IPS-18a (cell line): ENCODE data around the gene LETM1.
A peak's percentile ranks its signal among the peaks of the same experiment; 100 is the strongest.

ENCODE experiments used
- H3K27ac ChIP-seq: one replicate; pipeline ENCODE4 v1.5.1; 2013; ENCODE audit warnings: low read length
- H3K27me3 ChIP-seq: one replicate; pipeline ENCODE4 v1.6.1; 2013; ENCODE audit warnings: mild to moderate bottlenecking, low read length; ENCODE audit not compliant: control insufficient read depth, insufficient read depth
- H3K36me3 ChIP-seq: one replicate; pipeline ENCODE4 v1.6.1; 2013; ENCODE audit warnings: low read depth, low read length; ENCODE audit not compliant: control insufficient read depth
- H3K4me1 ChIP-seq: one replicate; pipeline ENCODE4 v1.6.1; 2013; ENCODE audit warnings: low read depth, low read length; ENCODE audit not compliant: control insufficient read depth
- H3K4me3 ChIP-seq: one replicate; pipeline ENCODE4 v1.5.1; 2013; ENCODE audit warnings: low read length
- H3K9ac ChIP-seq: one replicate; pipeline ENCODE4 v1.6.1; 2013; ENCODE audit warnings: mild to moderate bottlenecking, low read length, moderate library complexity
- H3K9me3 ChIP-seq: one replicate; pipeline ENCODE4 v1.6.1; 2013; ENCODE audit warnings: low read depth, low read length; ENCODE audit not compliant: control insufficient read depth

The LETM1 gene

DNA sequence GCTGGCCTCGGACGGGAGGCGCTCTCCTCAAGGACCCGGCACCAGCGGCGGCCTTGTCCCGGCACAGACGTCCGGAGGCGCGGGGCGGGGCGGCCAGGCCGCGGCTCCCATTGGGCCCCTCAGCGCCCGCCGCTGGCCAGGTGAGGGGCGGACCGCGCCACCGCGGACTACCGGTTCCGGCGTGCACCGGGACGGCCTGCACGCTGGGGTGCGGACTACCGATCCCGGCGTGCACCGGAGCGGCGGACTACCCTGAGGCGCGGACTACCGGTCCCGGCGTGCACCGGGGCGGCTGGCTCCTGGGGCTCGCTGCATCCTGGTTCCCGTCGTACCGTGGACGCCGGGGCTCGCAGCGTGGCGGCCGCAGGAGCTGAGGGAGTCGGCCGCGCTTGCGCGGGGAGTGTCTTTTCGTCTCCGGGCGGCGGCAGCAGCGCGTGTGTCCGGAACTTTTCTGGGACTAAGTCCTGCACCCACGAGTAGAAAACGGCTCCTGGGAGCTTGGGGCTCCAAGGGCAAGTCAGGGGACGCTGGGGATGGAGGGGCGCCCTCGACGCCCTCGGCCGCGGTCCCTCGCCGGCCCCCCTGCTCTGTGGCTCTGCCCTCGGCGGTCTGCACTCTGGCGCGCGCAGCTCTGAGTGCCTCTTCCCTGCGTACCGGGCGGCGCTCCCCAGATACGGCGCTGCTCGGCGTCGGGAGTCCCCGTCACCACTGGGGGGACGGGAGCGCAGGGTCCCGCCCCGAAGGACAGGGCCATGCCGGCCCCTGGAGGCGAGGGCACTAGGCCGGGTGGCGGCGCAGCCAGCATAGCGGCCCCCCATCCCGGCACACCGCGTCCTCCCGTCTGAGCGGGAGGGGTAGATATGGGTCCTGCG lies at the start of gene LETM1:
Gene LETM1, minus strand, starts transcription at position 86 of the 872 bp plus-strand sequence. CDS start 206 bp downstream, outside the sequence.
- no peaks in the 10 kb centered on the region for H3K36me3 ChIP-seq
- H3K4me3 ChIP-seq: peak within 1 kb of the TSS; percentile 81
- peak within 1 kb of the TSS; percentile 63 for H3K9ac ChIP-seq
- peaks cover 48% of the 10 kb centered on the region for H3K27me3 ChIP-seq
- H3K9me3 ChIP-seq: no peaks in the 10 kb centered on the region
- no peak within 1 kb of the TSS for H3K27ac ChIP-seq
- H3K4me1 ChIP-seq: no peaks in the 10 kb centered on the region

DNA sequence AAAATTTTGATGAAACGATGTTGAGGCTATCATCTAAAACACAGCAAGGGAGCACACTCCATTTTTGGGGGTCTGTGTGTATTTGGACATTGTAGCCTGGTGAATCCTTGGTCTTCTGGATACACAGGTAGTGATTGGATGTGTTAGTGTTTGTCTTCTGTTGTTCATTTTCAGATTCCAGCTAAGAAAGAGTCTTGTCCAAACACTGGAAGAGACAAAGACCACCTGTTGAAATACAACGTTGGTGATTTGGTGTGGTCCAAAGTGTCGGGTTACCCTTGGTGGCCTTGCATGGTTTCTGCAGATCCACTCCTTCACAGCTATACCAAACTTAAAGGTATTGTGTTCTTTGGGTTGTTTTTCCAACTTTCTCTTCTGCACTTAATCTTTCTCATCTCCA lies 48.1 kb upstream of the LETM1 start:
- Histone ChIP-seq H3K4me1 (peaks cover 4% of the 10 kb centered on the region), H3K9ac (no peak overlapping the region), H3K36me3 (peaks cover 37% of the 10 kb centered on the region), H3K4me3 (no peak overlapping the region), H3K9me3 (no peaks in the 10 kb centered on the region), H3K27me3 (no peaks in the 10 kb centered on the region), H3K27ac (no peak overlapping the region)

DNA sequence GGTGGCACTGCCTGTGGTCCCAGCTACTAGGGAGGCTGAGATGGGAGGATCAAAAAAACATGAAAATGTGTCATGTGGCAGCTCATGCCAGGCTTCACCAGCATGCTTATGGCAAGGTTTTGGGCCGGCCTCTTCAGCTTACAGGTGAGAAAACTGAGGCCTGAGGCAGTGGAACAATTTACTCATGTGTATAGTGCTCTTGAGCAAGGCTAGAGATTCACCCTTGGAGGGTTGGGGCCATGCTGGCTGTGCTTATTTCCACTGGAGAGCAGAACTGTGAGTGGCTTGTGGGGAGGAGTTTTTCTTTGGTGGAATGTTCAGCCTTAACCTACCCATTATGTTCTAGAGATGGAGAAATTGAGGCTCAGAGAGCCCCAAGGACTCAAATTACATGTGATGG lies 47.1 kb upstream of the LETM1 start:
- no peak overlapping the region for H3K4me3 ChIP-seq
- no peak overlapping the region for H3K9ac ChIP-seq
- H3K27me3 ChIP-seq: no peaks in the 10 kb centered on the region
- H3K4me1 ChIP-seq: peaks cover 8% of the 10 kb centered on the region
- H3K36me3 ChIP-seq: peaks cover 37% of the 10 kb centered on the region
- no peak overlapping the region for H3K27ac ChIP-seq
- no peaks in the 10 kb centered on the region for H3K9me3 ChIP-seq

DNA sequence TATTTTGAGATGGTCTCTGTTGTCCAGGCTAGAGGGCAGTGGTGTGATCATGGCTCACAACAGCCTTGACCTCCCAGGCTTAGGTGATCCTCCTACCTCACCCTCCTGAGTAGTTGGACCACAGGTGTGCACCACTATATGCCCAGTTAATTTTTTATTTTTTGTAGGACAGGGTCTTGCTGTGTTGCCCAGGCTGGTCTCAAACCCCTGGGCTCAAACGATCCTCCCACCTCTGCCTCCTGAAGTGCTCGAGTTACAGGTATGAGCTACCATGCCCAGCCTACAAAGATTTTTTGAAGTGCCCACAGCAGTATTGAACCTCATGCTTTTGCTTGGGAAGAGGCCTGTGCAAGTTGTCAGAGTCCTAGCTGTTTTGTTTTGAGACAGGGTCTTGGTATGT lies 46.3 kb upstream of the LETM1 start:
- Histone ChIP-seq H3K9me3 (no peaks in the 10 kb centered on the region), H3K27ac (no peak overlapping the region), H3K36me3 (peaks cover 37% of the 10 kb centered on the region), H3K27me3 (no peaks in the 10 kb centered on the region), H3K4me1 (peaks cover 8% of the 10 kb centered on the region), H3K4me3 (no peak overlapping the region), H3K9ac (no peak overlapping the region)

DNA sequence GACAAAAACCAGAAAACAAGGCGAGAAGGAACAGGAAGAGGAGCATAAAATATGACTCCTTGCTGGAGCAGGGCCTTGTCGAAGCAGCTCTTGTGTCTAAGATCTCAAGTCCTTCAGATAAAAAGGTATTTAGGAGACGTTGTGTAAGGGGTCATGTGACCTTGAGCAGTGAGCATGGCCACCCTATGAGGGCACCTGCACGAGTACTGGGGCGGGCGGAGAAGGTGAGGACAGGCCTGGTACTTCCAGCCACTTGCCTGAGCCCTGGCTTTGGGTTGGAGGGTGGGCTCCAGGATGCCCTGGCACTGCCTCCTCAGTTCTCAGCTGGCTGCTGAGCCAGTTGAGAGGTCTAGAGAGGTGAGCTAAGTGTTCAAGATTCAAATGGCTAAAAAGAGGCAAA lies 45.2 kb upstream of the LETM1 start:
- peaks cover 8% of the 10 kb centered on the region for H3K4me1 ChIP-seq
- H3K9ac ChIP-seq: no peak overlapping the region
- peaks cover 32% of the 10 kb centered on the region for H3K36me3 ChIP-seq
- H3K9me3 ChIP-seq: no peaks in the 10 kb centered on the region
- H3K27me3 ChIP-seq: no peaks in the 10 kb centered on the region
- H3K4me3 ChIP-seq: no peak overlapping the region
- H3K27ac ChIP-seq: no peak overlapping the region

DNA sequence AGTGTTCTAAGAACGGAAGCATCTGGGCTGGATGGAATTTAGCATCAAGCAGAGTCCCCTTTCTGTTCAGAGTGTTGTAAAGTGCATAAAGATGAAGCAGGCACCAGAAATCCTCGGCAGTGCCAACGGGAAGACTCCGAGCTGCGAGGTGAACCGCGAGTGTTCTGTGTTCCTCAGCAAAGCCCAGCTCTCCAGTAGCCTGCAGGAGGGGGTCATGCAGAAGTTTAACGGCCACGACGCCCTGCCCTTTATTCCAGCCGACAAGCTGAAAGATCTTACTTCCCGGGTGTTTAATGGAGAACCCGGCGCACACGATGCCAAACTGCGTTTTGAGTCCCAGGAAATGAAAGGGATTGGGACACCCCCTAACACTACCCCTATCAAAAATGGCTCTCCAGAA lies 44.7 kb upstream of the LETM1 start:
- H3K4me1 ChIP-seq: peaks cover 8% of the 10 kb centered on the region
- H3K4me3 ChIP-seq: no peak overlapping the region
- H3K9ac ChIP-seq: no peak overlapping the region
- no peaks in the 10 kb centered on the region for H3K9me3 ChIP-seq
- H3K27me3 ChIP-seq: no peaks in the 10 kb centered on the region
- peaks cover 29% of the 10 kb centered on the region for H3K36me3 ChIP-seq
- no peak overlapping the region for H3K27ac ChIP-seq

DNA sequence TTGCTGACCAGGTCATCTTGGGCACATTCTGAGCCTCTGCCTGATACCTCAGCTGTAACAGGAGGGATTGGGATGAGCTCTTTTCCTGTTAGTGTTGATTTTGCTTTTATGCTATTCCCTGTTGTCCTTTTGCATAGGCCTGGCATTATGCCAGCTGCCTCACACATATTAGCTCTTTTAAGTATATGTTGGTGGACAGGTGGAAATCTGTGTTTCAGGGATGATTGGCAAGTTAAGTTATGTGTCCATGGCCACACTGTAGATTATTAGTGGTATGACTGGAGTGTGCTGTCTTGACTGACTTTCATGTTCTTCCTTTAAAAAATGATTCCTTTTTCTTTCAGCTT lies 44.1 kb upstream of the LETM1 start:
- peaks cover 8% of the 10 kb centered on the region for H3K4me1 ChIP-seq

DNA sequence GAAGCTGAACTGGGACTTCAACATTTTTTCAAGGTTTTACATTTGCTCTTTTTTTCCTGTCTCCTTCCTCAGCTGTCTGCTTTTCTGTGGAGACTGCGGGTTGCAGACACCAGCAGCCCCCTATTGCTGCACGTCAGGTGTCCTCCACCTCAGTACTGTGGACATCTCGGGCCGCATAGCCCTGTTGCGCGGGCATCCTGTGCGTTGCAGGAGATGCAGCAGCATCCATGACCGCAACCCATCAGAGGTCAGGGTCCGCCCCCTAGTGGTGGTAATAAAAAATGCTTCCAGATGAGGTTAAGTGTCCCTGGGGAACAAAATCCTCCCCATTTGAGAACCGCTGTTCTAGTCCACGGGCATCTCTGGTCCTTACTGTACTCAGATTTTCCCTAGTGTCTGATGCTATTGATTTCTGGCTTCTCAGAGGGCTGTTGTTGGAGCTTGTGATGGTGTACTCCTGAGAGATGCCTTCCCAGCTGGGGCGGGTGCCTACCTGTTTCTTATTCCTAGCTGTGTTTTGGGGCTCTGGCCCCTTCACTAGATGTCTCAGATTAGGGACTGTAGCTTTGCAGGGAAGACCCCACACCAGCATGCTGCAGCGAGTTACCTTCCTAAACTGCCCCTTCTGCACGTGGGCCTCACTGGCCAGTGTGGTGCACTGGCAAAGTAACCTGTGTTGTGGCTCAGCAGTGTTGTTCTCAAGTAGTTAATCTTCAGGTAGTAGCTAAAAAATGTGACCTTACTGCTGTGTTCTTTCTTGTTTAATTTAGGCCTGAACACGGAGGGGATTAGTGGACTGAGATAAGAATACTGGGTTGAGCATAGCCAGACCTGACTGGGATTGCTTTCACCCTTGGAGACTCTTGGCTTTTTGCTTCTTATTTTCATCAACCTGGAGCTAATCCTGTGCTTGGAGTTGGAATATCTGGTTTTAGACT lies 43.5 kb upstream of the LETM1 start:
- H3K36me3 ChIP-seq: peaks cover 27% of the 10 kb centered on the region
- no peaks in the 10 kb centered on the region for H3K27me3 ChIP-seq
- H3K27ac ChIP-seq: no peak overlapping the region

More for the DNA sequence above, 44.1 kb upstream of the LETM1 start:
- Histone ChIP-seq H3K9me3 (no peaks in the 10 kb centered on the region), H3K4me3 (no peak overlapping the region), H3K27me3 (no peaks in the 10 kb centered on the region), H3K36me3 (peaks cover 28% of the 10 kb centered on the region), H3K9ac (no peak overlapping the region), H3K27ac (no peak overlapping the region)

DNA sequence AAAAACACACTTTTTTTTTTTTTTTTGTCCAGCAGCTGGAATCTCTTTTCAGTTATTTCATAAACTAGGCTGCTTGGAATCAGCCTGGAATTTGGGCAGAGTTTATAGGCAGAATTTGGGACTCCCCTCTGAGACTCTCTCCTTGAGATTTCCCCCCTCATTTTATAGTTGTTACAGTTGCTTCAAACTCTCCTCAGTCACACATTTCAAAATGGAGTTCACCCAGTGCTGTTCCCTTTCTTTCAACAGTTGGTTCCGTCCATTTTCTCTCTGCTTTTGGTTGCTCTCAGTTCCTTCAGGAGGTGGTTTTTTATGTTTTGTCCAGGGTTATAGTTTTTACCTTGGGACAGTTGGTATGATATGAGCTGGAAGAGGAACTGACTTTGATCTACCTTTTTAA lies 42.7 kb upstream of the LETM1 start:
- no peaks in the 10 kb centered on the region for H3K9me3 ChIP-seq
- H3K4me3 ChIP-seq: no peak overlapping the region
- peaks cover 21% of the 10 kb centered on the region for H3K36me3 ChIP-seq
- H3K9ac ChIP-seq: no peak overlapping the region
- H3K27ac ChIP-seq: no peak overlapping the region
- H3K4me1 ChIP-seq: peaks cover 8% of the 10 kb centered on the region
- no peaks in the 10 kb centered on the region for H3K27me3 ChIP-seq

More for the DNA sequence above, 43.5 kb upstream of the LETM1 start:
- H3K4me1 ChIP-seq: peaks cover 8% of the 10 kb centered on the region
- no peak overlapping the region for H3K9ac ChIP-seq
- no peak overlapping the region for H3K4me3 ChIP-seq
- no peaks in the 10 kb centered on the region for H3K9me3 ChIP-seq

DNA sequence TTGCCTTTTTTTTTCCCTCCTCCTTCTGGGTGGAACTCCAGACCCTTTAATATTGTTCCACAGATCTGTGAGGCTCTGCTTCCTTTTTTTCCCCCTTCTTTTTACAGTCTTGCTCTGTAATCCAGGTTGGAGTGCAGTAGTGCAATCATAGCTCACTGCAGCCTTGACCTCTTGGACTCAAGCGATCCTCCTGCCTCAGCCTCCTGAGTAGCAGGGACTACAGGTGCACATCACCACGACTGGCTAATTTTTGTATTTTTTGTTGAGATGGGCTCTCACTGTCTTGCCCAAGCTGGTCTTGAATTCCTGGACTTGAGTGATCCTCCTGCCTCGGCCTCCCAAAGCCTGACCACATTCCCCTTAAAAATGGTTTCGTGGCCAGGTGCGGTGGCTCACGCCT lies 42.1 kb upstream of the LETM1 start:
- Histone ChIP-seq H3K27me3 (no peaks in the 10 kb centered on the region), H3K27ac (no peak overlapping the region), H3K9ac (no peak overlapping the region), H3K36me3 (peaks cover 21% of the 10 kb centered on the region), H3K4me3 (no peak overlapping the region), H3K9me3 (no peaks in the 10 kb centered on the region), H3K4me1 (peaks cover 8% of the 10 kb centered on the region)

DNA sequence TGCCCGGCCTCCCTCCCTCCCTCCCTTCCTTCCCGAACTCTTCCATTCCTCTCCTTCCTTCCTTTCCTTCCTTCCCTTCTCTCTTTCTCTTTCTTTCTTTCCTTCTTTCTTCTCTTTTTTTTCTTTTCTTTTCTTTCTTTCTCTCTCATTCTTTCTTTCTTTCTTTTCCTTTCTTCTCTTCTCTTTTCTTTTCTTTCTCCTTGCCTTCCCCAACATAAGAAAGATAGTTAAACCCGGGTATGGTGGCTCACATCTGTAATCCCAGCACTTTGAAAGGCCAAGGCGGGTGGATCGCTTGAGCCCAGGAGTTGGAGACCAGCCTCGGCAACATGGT lies 40.7 kb upstream of the LETM1 start:
- H3K4me3 ChIP-seq: no peak overlapping the region
- no peak overlapping the region for H3K9ac ChIP-seq
- no peaks in the 10 kb centered on the region for H3K27me3 ChIP-seq
- H3K9me3 ChIP-seq: no peaks in the 10 kb centered on the region
- H3K27ac ChIP-seq: no peak overlapping the region
- H3K4me1 ChIP-seq: peaks cover 8% of the 10 kb centered on the region
- peaks cover 13% of the 10 kb centered on the region for H3K36me3 ChIP-seq
